K562 (cell line): Measurements from ENCODE around the gene GNG7. TPM values are rescaled to one million over a fixed set of nuclear protein-coding genes. Genes with fewer than 3 reads are reported as not detected.

ENCODE experiments used
- ARID2 ChIP-seq: fragments of 450-650 bp; IDR thresholded peaks from 2 replicates; pipeline ENCODE4 v1.6.1; 2017; ENCODE audit warnings: antibody characterized with exemption, mild to moderate bottlenecking
- BDP1 ChIP-seq: IDR thresholded peaks from 3 replicates; pipeline ENCODE4 v1.6.1; 2011; ENCODE audit not compliant: insufficient read length, insufficient read depth
- DMBX1 ChIP-seq: fragments of 250-450 bp; sonication (Bioruptor Pico); IDR thresholded peaks from 2 replicates; pipeline ENCODE4 v1.8.0; 2022; ENCODE audit warnings: inconsistent platforms, mild to moderate bottlenecking, moderate library complexity, borderline replicate concordance
- E2F3 ChIP-seq: fragments of 250-450 bp; sonication (Bioruptor Pico); IDR thresholded peaks from 2 replicates; pipeline ENCODE4 v1.4.0; 2020; ENCODE audit warnings: mild to moderate bottlenecking
- GATA2 ChIP-seq: sonication (generic); formaldehyde crosslinking; IDR thresholded peaks from 2 replicates; pipeline ENCODE4 v1.4.0; 2020; ENCODE audit warnings: mild to moderate bottlenecking, missing genetic modification reagents
- HDAC1 ChIP-seq, 2 experiments: fragments of 450-650 bp; IDR thresholded peaks; 2 replicates each; pipeline ENCODE4 v1.6.1; 2016 to 2017; ENCODE audit warnings: inconsistent platforms in 1 of 2, mild to moderate bottlenecking in 1 of 2, moderate library complexity in 1 of 2
- HOXB6 ChIP-seq: fragments of 250-450 bp; sonication (Bioruptor Pico); IDR thresholded peaks from 2 replicates; pipeline ENCODE4 v1.5.1; 2022; ENCODE audit warnings: mild to moderate bottlenecking, borderline replicate concordance
- MBD2 ChIP-seq: sonication (generic); IDR thresholded peaks from 2 replicates; pipeline ENCODE4 v1.6.1; 2016; ENCODE audit warnings: low read depth, borderline replicate concordance
- MCM5 ChIP-seq: fragments of 450-650 bp; IDR thresholded peaks from 2 replicates; pipeline ENCODE4 v1.6.1; 2016; ENCODE audit warnings: low read depth
- NR4A1 ChIP-seq, 2 experiments: fragments of 250-450 bp in 1 of 2; fragments of 450-650 bp in 1 of 2; sonication (Bioruptor Pico) in 1 of 2; IDR thresholded peaks; 2 replicates each; pipeline versions ENCODE4 v1.4.0 to v1.6.1; 2016 to 2020; ENCODE audit warnings: mild to moderate bottlenecking in 2 of 2, missing compliant biosample characterization in 1 of 2, missing genetic modification characterization in 1 of 2, moderate library complexity in 1 of 2
- NUFIP1 ChIP-seq: fragments of 450-650 bp; IDR thresholded peaks from 2 replicates; pipeline ENCODE4 v1.6.1; 2018; ENCODE audit not compliant: partially characterized antibody
- POLR2AphosphoS5 ChIP-seq: IDR thresholded peaks from 2 replicates; pipeline ENCODE4 v1.6.1; 2011; ENCODE audit warnings: mild to moderate bottlenecking, low read depth, low read length, moderate library complexity; ENCODE audit not compliant: control insufficient read depth, insufficient read depth
- RCOR1 ChIP-seq, 2 experiments: IDR thresholded peaks; 2 replicates each; pipeline ENCODE4 v1.6.1; 2012; ENCODE audit warnings: low read depth in 2 of 2, low read length in 2 of 2, borderline replicate concordance in 1 of 2, improper control_type of control experiment in 1 of 2
- SP1 ChIP-seq: sonication (generic); formaldehyde crosslinking; IDR thresholded peaks from 2 replicates; pipeline ENCODE4 v1.8.1; 2022; ENCODE audit warnings: mild to moderate bottlenecking, missing genetic modification reagents
- UBTF ChIP-seq, 2 experiments: IDR thresholded peaks; 2 replicates each; pipeline ENCODE4 v1.6.1; 2012; ENCODE audit warnings: improper control_type of control experiment in 2 of 2, low read depth in 2 of 2, low read length in 2 of 2, borderline replicate concordance in 1 of 2
- ZHX1 ChIP-seq: fragments of 150-350 bp; conservative IDR thresholded peaks from 2 replicates; pipeline ENCODE4 v1.6.1; 2014; ENCODE audit warnings: low read length
- polyA plus RNA-seq, 8 experiments: library from polyadenylated mRNA; depleted of rRNA in 4 of 8; stranded (reverse) in 5 of 8; unstranded in 3 of 8; fragments of >200 nt; fragmentation: Nextera tagmentation in 2 of 8; fragmentation: Illumina TruSeq in 1 of 8; extraction: Ambion mirVana in 2 of 8; extraction: Trizol in 1 of 8; gene quantifications; 2 replicates each; pipeline versions ENCODE4 v1.2.1 to v1.2.3, GENCODE V29; 2011 to 2014; ENCODE audit warnings: inconsistent platforms in 1 of 8, missing spikeins in 1 of 8
- total RNA-seq, 7 experiments: library from RNA; depleted of rRNA in 6 of 7; stranded (reverse); fragments of >200 nt in 6 of 7; fragmentation: Illumina TruSeq in 2 of 7; extraction: Trizol in 2 of 7; gene quantifications; 2 replicates each; pipeline versions ENCODE4 v1.2.1 to v1.2.3, GENCODE V29; 2011 to 2021; ENCODE audit warnings: low replicate concordance in 1 of 7
- TF ChIP-seq, protein P1 (sequence below): sonication (generic); formaldehyde crosslinking; IDR thresholded peaks from 2 replicates; pipeline ENCODE4 v1.8.1; 2023; ENCODE audit warnings: mild to moderate bottlenecking, missing genetic modification reagents
- TF ChIP-seq, protein P2 (sequence below): conservative IDR thresholded peaks from 2 replicates; pipeline ENCODE4 v1.6.1; 2011; ENCODE audit warnings: low read depth, mild to moderate bottlenecking, low read length; ENCODE audit not compliant: control insufficient read depth
- TF ChIP-seq, protein P3 (sequence below): sonication (generic); formaldehyde crosslinking; IDR thresholded peaks from 2 replicates; pipeline ENCODE4 v1.8.0; 2022; ENCODE audit warnings: missing genetic modification reagents, mild to moderate bottlenecking, borderline replicate concordance

GNG7 gene
- total and polyA plus RNA-seq, 9 of the 15 experiments (the other 6 are each of a cell fraction or from before 2014, with no cell fraction given) = 0.01 to 0.20 (median 0.06) TPM; not detected in 1

DNA sequence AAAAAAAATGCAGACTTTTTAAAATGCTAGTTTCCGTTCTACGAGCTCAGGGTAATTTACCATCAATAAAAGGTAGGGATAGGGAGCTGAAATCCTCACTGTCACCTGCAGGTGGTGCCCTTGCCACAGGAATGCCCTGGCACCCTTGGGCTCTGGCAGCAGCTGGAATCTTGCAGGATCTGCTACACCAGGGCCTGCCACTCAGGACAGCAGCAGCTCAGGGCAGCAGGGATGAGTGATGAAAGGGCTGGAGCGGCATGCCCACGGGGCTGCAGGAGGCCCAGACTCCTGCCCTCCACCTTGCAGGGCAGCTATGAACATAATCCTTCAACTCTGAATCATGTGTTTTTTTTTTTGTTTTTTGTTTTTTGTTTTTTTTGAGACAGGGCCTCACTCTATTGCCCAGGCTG lies 54.0 kb downstream of the GNG7 start (continued):
- TF ChIP-seq, protein P1, sequence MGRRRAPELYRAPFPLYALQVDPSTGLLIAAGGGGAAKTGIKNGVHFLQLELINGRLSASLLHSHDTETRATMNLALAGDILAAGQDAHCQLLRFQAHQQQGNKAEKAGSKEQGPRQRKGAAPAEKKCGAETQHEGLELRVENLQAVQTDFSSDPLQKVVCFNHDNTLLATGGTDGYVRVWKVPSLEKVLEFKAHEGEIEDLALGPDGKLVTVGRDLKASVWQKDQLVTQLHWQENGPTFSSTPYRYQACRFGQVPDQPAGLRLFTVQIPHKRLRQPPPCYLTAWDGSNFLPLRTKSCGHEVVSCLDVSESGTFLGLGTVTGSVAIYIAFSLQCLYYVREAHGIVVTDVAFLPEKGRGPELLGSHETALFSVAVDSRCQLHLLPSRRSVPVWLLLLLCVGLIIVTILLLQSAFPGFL = no peak
- TF ChIP-seq ARID2 (0 out of 2 replicates have a peak, but pooled peaks have one; percentile 28), NR4A1 (CRISPR knock-in tag; IDR thresholded peaks at IDR 0.05) (no peak), NR4A1 (tag; IDR thresholded peaks at IDR 0.05) (no peak), HOXB6 (CRISPR knock-in tag) (no peak), MBD2 (no peak), MCM5 (no peak), E2F3 (CRISPR knock-in tag) (no peak), UBTF (IDR thresholded peaks at IDR 0.05; ENCODE audit: borderline replicate concordance in 1 of 2, low read depth in 2 of 2, low read length in 2 of 2) (no peak), POLR2AphosphoS5 (no peak), GATA2 (CRISPR knock-in tag) (peak; percentile 57), NUFIP1 (no peak), HDAC1 (IDR thresholded peaks at IDR 0.05) (0 out of 4 replicates have a peak, but pooled peaks of 1 of the 2 experiments have one; percentile 22), ZHX1 (no peak), BDP1 (no peak), SP1 (CRISPR knock-in tag) (peak; percentile 21; the same call in 1 of the 2 replicates), DMBX1 (CRISPR knock-in tag) (no peak), RCOR1 (IDR thresholded peaks at IDR 0.05; ENCODE audit: borderline replicate concordance in 1 of 2, low read depth in 2 of 2, low read length in 2 of 2) (peak in 1 of 2 experiments; percentile 50; a peak in 1 of 4 replicates)
- TF ChIP-seq, protein P2, sequence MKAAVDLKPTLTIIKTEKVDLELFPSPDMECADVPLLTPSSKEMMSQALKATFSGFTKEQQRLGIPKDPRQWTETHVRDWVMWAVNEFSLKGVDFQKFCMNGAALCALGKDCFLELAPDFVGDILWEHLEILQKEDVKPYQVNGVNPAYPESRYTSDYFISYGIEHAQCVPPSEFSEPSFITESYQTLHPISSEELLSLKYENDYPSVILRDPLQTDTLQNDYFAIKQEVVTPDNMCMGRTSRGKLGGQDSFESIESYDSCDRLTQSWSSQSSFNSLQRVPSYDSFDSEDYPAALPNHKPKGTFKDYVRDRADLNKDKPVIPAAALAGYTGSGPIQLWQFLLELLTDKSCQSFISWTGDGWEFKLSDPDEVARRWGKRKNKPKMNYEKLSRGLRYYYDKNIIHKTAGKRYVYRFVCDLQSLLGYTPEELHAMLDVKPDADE = no peak
- TF ChIP-seq, protein P3, sequence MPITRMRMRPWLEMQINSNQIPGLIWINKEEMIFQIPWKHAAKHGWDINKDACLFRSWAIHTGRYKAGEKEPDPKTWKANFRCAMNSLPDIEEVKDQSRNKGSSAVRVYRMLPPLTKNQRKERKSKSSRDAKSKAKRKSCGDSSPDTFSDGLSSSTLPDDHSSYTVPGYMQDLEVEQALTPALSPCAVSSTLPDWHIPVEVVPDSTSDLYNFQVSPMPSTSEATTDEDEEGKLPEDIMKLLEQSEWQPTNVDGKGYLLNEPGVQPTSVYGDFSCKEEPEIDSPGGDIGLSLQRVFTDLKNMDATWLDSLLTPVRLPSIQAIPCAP (CRISPR knock-in tag) = no peak
